Measurements from ENCODE around the gene MUC20. TPM values are rescaled to one million over a fixed set of nuclear protein-coding genes. Genes with fewer than 3 reads are reported as not detected.
"Not testable (repeated sequence)": the region's sequence is repeated elsewhere in the genome, so short reads cannot be mapped to it uniquely, and the experiment has no call there.

MUC20 gene
- total and polyA plus RNA-seq, 2 of the 8 experiments (the other 6 are each of a cell fraction or from before 2014, with no cell fraction given): 0.24 to 0.26 TPM

- H3K23ac ChIP-seq (ENCODE audit: insufficient read length); H3K4me2 ChIP-seq (ENCODE audit: insufficient read depth in 1 of 2, low read depth in 2 of 2, low read length in 2 of 2); H3K4ac ChIP-seq (replicated peaks; ENCODE audit: insufficient read length, low read depth, low read length); H2BK12ac ChIP-seq (ENCODE audit: low read depth, low read length); H4K91ac ChIP-seq (replicated peaks; ENCODE audit: insufficient read length, low read length); H4K20me1 ChIP-seq (replicated peaks in 1 of 2; ENCODE audit: control insufficient read depth in 1 of 2, insufficient read depth in 2 of 2, low read length in 2 of 2); DNase-seq (ENCODE audit: low read depth in 1 of 2, low spot score in 2 of 2); POLR2A ChIA-PET (ENCODE audit: partially characterized antibody); H2AFZ ChIP-seq (ENCODE audit: low read length); FAIRE-seq; H2BK5ac ChIP-seq (ENCODE audit: low read depth, low read length); H3K14ac ChIP-seq (ENCODE audit: insufficient read length); H4K8ac ChIP-seq (ENCODE audit: extremely low read depth, insufficient read depth, low read length); CTCF ChIA-PET (ENCODE audit: partially characterized antibody); H2BK120ac ChIP-seq (replicated peaks; ENCODE audit: low read depth, low read length); H4K5ac ChIP-seq (ENCODE audit: insufficient read length, low read depth, low read length); H3K18ac ChIP-seq (ENCODE audit: extremely low read depth, low read length); H3K23me2 ChIP-seq (ENCODE audit: low read depth, low read length); H2BK15ac ChIP-seq (ENCODE audit: low read length); H3K27me3 ChIP-seq (replicated peaks in 1 of 4; ENCODE audit: control insufficient read depth in 3 of 4, extremely low read depth in 1 of 4, insufficient read depth in 3 of 4, low read length in 3 of 4); H3K79me2 ChIP-seq (ENCODE audit: control insufficient read depth in 1 of 2, insufficient read depth in 2 of 2, low read length in 2 of 2); H3K27ac ChIP-seq (ENCODE audit: low read depth, low read length); H3K9me3 ChIP-seq (ENCODE audit: insufficient read depth in 2 of 2, low read depth in 1 of 2, low read length in 1 of 2); H3K9ac ChIP-seq (replicated peaks in 1 of 4; ENCODE audit: extremely low read depth in 1 of 4, low read depth in 3 of 4, low read length in 3 of 4); H3K4me3 ChIP-seq (ENCODE audit: extremely low read depth in 1 of 4, insufficient read depth in 2 of 4, low read depth in 3 of 4, low read length in 4 of 4); H3K4me1 ChIP-seq (replicated peaks in 1 of 4; ENCODE audit: control insufficient read depth in 3 of 4, insufficient read depth in 4 of 4, low read length in 3 of 4); H3K79me1 ChIP-seq (ENCODE audit: low read depth, low read length); H2AK5ac ChIP-seq (ENCODE audit: low read depth, low read length); H3K56ac ChIP-seq (replicated peaks; ENCODE audit: insufficient read length, low read depth, low read length); H2BK20ac ChIP-seq (ENCODE audit: low read length); H3K36me3 ChIP-seq (ENCODE audit: control insufficient read depth in 2 of 4, insufficient read depth in 4 of 4, low read length in 3 of 4): not testable (repeated sequence)
- WGBS, 2 experiments (ENCODE audit: extremely low coverage in 1 of 2, insufficient coverage in 1 of 2, insufficient read length in 1 of 2, insufficient replicate concordance in 2 of 2, low coverage in 1 of 2, low lambda C conversion rate in 2 of 2, missing lambda C conversion rate in 1 of 2): 88% methylated on average over 13 of the region's 21 CpGs; no CpG with 5 or more reads in 1 of the 2 experiments
Measured at GRCh38 chr3:195722139-195722995, 1.6 kb downstream of the MUC20 start.

GRCh38 chr3:195722996-195723345 is 2.2 kb downstream of the MUC20 start:
- H2AFZ ChIP-seq (ENCODE audit: low read length); H2AK5ac ChIP-seq (ENCODE audit: low read depth, low read length); H2BK20ac ChIP-seq (ENCODE audit: low read length); POLR2A ChIA-PET (ENCODE audit: partially characterized antibody); H3K36me3 ChIP-seq (ENCODE audit: control insufficient read depth in 2 of 4, insufficient read depth in 4 of 4, low read length in 3 of 4); H2BK120ac ChIP-seq (replicated peaks; ENCODE audit: low read depth, low read length); H3K4me1 ChIP-seq (replicated peaks in 1 of 4; ENCODE audit: control insufficient read depth in 3 of 4, insufficient read depth in 4 of 4, low read length in 3 of 4); H3K4ac ChIP-seq (replicated peaks; ENCODE audit: insufficient read length, low read depth, low read length); H3K79me1 ChIP-seq (ENCODE audit: low read depth, low read length); H3K23me2 ChIP-seq (ENCODE audit: low read depth, low read length); H3K56ac ChIP-seq (replicated peaks; ENCODE audit: insufficient read length, low read depth, low read length); H4K20me1 ChIP-seq (replicated peaks in 1 of 2; ENCODE audit: control insufficient read depth in 1 of 2, insufficient read depth in 2 of 2, low read length in 2 of 2); DNase-seq (ENCODE audit: low read depth in 1 of 2, low spot score in 2 of 2); H3K23ac ChIP-seq (ENCODE audit: insufficient read length); H3K4me3 ChIP-seq (ENCODE audit: extremely low read depth in 1 of 4, insufficient read depth in 2 of 4, low read depth in 3 of 4, low read length in 4 of 4); H3K18ac ChIP-seq (ENCODE audit: extremely low read depth, low read length); H4K5ac ChIP-seq (ENCODE audit: insufficient read length, low read depth, low read length); H4K8ac ChIP-seq (ENCODE audit: extremely low read depth, insufficient read depth, low read length); H3K79me2 ChIP-seq (ENCODE audit: control insufficient read depth in 1 of 2, insufficient read depth in 2 of 2, low read length in 2 of 2); H3K4me2 ChIP-seq (ENCODE audit: insufficient read depth in 1 of 2, low read depth in 2 of 2, low read length in 2 of 2); H3K14ac ChIP-seq (ENCODE audit: insufficient read length); CTCF ChIA-PET (ENCODE audit: partially characterized antibody); H4K91ac ChIP-seq (replicated peaks; ENCODE audit: insufficient read length, low read length); H3K27me3 ChIP-seq (replicated peaks in 1 of 4; ENCODE audit: control insufficient read depth in 3 of 4, extremely low read depth in 1 of 4, insufficient read depth in 3 of 4, low read length in 3 of 4); H2BK5ac ChIP-seq (ENCODE audit: low read depth, low read length); H3K27ac ChIP-seq (ENCODE audit: low read depth, low read length); H3K9me3 ChIP-seq (ENCODE audit: insufficient read depth in 2 of 2, low read depth in 1 of 2, low read length in 1 of 2); H2BK15ac ChIP-seq (ENCODE audit: low read length); H2BK12ac ChIP-seq (ENCODE audit: low read depth, low read length); H3K9ac ChIP-seq (replicated peaks in 1 of 4; ENCODE audit: extremely low read depth in 1 of 4, low read depth in 3 of 4, low read length in 3 of 4); FAIRE-seq: not testable (repeated sequence)
- WGBS, 2 experiments (ENCODE audit: extremely low coverage in 1 of 2, insufficient coverage in 1 of 2, insufficient read length in 1 of 2, insufficient replicate concordance in 2 of 2, low coverage in 1 of 2, low lambda C conversion rate in 2 of 2, missing lambda C conversion rate in 1 of 2): 50% methylated on average over 1 of the region's 9 CpGs; no CpG with 5 or more reads in 1 of the 2 experiments

All from H1 (cell line).